Spleen (tissue), 7 donors: ENCODE data around the gene RNGTT.

ENCODE experiments used
- CTCF ChIP-seq, 11 experiments: fragments of 200-600 bp in 7 of 11; fragments of 450-650 bp in 4 of 11; sonication (generic) in 4 of 11; IDR thresholded peaks in 8 of 11; conservative IDR thresholded peaks in 3 of 11; 1 replicate in 7 of 11; 2 replicates in 4 of 11; pipeline versions ENCODE4 v1.4.0 to v1.8.0; 2016 to 2021; ENCODE audit warnings: antibody characterized with exemption in 11 of 11, inconsistent platforms in 4 of 11, mild to moderate bottlenecking in 1 of 11
- POLR2A ChIP-seq, 3 donors: fragments of 450-650 bp; IDR thresholded peaks; one replicate each; pipeline ENCODE4 v1.5.1; 2017; ENCODE audit warnings: antibody characterized with exemption in 3 of 3, mild to moderate bottlenecking in 1 of 3
- donor health status: DM: no; HTN: no; CAD: no; lungs with moderate emphysema.
- donor health status: DM: no; HTN: no; CAD: no.
- donor health status: DM: no; HTN: no; CAD: no.

- TF ChIP-seq CTCF (IDR thresholded peaks at IDR 0.05 in 8 of 11, conservative IDR thresholded peaks at IDR 0.05 in 3 of 11): no peak
- TF ChIP-seq POLR2A (IDR thresholded peaks at IDR 0.05): no peak
Observed at GRCh38 chr6:88636871-88637270, 326.5 kb downstream of the RNGTT start.
